Globus pallidus (tissue), 1 donor: ENCODE data around the gene PTOV1.

ENCODE experiments used
- DNase-seq: peaks from one replicate; pipeline ENCODE4 v3.0.0-alpha.2; 2015; ENCODE audit warnings: low spot score

PTOV1 gene

DNA sequence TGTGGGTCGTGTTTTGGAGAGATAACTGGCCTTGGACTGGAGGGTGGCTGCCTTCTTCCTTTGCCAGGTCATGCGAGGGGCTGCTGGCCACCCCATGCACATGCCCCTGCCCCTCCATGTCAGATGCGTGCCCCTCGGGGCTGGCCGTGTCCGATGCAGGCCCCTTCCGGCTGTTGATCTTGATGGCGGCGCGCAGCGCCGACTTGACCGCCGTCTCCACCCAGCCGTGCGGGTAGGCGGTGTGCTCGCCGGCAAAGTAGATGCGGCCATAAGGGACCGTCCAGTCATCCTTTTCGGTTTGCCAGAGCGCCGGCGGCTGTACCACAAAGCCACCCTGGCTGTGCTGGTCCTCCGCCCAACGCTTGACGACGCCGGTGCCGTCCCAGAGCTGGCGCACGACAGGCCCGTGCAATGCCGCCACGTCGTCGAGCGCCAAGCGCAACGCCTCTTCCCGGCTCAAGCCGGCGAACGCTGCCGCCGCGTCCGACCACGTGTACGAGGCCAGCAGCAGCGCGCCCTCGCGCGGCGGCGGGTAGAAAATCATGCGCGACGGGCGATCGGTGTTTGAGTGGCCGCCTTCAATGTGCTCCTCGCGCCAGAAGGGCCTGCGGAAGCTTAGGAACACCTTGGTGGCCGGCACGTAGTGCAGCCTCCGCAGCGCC lies 38.9 kb downstream of the PTOV1 start:
- DNase-seq: peak; percentile 46

DNA sequence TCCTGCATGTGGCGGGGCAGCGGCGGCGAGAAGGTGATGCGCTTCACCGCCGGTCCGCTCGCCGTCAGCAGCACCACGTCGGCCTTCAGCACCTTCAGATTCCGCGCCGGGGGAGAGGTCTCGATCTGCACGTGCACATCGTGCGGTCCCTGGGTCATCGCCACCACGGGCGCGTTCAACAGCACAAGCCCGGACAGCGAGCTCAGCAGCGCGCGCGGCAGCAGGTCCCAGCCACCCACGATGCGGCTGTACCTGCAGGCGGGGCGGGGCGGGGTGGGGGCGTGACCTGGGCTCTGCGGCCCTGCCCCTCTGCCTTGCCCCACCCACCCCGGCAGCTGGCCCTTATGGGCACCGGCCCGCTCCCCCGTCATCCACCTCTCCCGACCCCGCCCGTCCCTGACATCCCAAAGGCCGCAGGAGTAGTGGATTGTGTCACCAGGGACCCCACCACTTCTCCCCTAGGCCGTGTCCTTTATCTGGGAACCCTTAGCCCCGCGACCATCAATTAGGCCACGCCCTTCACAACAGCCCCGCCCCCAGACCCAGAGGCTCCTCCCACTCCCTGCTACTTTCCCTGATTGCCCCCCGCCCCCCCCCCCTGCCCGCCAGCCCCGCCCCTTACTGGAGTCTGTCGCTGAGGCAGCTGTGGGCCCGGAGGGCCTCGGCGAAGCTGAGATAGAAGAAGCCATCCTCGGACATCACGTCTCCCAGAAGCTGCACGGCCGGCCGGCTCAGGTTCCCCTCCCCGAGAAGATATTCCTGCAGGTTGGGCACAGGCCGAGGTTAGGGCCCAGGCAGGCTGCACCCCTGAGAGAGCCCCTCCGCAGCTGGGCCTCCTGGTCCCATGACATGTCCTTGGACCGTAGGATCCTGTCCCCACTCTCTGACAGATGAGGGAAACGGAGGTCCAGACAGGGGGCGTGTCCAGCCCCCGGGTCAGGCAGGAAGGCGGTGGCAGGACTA lies 39.7 kb downstream of the PTOV1 start:
- DNase-seq: no peak

DNA sequence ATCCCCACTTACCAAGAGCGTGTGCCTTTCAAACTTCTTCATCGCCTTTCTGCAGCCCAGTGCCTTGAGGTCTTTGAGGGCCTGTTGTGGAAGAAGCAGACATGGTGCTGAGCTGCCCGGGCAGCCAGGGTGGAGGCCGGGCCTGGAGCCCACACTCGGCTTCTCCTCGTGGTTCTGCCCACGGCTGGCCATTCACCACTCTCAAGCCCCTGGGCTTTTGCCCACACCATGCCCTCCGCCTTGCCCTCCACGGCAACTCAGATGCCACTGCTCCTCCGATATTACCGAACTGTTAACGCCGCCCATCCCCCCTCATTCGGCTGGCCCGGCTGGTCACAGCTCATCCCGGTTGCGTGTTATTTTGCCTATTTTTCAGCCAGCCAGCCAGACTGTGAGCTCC lies 40.4 kb downstream of the PTOV1 start:
- no peak for DNase-seq

DNA sequence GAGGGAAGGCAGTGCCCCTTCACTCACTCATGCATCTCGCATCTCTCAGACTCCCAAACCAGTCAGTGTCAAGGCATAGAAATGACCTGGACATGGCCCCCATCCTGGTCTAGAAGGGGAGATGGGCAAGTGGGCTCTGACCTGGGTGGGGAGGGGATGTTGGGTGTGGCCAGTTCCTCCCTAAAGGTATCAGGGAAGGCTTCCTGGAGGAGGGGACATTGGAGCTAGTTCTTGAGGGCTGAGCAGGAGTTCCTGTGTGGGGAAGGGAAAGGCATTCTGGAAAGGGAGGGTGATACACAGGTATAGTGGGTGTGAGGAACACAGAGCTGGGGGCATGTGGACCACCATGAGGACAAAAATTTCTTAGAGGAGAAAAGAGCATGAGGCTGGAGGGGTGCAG lies 41.8 kb downstream of the PTOV1 start:
- no peak for DNase-seq

DNA sequence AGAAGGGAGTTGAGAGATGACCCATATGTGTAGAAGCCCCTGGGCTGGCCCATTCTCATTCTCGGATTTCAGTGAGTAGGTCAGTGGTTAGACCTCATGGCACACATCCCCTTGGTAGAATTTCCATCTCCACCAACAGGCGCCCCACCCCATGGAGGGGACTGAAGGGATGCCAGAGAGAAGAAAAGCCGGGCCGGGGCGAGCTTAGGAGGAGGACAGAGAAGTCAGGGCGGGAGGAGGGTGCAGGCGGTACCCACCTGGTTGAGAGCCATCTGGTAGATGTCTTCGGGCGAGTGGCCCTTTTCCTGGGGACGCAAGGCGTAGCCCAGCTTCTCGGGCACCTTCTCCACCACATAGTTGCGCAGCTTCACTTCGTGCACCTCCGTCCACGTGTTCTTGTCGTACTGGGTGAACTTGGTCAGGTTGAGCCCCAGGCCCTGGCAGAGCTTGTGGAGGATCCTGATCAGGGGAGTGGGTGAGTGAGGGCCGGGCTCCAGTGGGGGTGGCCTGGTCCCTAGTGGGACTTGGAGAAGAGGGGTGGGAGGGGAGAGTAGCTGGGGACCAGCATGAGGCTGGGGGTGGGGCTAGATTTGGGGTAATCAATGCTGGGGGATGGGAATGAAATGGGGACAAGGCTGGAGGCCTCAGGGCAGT lies 43.2 kb downstream of the PTOV1 start:
- no peak for DNase-seq

DNA sequence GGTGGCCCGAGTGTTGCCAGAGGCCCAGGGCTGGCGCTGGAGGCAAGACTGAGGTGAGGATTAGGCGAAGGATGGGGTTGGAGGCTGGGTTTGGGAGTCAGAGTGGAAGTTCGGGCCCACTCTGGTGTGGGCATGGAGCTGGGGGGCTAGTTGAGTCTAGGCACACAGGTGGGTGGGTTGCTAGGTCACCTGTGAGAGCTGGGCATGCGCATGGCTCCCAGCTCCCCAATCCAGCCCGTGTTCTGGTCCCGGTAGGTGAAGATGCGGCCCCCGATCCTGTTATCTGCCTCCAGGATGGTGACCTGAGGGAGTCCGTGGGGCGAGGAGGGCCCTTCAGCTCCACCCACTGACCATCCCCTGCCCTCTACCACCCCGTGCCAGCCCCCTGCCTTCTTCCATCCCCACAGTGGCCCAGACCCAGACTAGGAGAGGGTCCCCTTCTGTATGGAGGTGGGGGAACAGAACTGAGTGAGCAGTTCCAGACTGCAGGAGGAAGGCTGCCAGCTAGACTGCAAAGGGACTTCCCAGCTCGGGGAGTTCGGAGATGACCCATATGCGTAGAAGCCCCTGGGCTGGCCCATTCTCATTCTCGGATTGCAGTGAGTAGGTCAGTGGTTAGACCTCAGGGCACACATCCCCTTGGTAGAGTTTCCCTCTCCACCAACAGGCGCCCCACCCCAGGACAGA lies 44.1 kb downstream of the PTOV1 start:
- no peak for DNase-seq

DNA sequence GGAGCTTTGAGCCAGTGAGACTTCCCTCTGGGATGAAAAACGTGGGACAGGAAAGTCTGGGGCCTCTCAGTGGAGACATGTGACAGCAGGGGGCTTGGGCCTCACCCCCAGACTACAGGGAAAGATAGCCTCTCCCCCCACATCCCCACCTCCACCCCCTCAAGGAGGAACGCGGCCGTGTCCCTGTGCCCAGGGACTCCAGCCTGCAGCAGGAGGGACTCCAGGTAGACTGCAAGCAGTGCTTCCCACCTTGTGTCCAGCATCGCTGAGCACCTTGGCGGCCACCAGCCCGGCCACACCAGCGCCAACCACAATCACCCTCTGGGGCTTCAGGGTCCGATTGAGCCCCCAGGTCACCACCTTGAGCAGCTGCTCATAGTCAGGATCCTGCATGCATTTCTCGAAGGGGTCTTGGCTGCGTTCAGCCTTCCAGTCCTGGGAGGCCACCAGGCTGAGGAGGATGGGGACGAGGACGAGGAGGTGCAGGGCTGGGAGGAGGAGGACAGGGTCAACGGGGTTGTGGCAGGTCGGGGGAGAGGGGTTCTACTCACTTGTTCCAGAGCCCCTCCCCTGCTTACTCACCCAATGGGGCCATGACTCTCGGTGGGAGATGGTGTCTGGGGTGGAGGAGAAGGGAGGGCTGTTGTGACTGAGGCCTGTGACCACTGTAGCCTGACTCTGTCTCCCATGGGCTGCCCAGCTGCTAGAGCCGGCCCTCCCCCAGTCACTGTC lies 44.8 kb downstream of the PTOV1 start:
- DNase-seq: no peak

DNA sequence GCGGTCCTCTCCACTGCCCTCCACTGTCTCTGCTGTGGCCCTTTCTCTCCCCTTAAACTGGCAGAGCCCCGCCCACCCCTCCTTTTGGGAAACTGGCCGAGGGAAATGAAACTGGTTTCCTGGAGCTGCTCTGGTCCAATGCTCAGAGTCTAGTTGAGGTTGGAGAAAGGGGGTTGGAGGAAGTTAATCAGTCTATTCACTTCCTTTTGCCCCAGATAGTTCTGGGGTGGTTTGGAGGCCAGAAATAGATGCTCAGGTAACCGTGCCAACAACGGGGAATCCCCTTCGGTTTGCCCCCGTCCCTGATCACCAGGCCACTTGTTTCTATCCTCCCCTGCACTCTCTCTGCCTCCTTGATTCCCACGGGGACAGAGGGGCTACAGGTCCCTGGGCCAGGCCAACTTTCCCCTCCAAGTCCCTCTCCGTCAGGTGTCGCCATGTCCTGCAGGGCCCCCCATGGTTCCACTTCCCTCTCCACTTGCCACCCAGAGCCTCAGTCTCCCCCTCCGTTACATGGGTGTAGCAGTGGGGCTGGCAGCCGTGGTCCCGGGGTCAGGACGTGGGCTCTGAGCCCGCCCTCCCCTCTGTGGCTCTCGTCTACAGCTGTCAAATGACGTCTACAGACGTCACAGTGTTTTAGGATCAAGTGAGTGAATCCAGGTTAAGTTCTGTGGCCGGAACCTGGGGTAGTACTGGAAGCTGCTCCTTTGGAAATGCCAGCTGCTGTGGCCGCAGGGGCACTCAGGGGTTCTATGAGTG lies 46.1 kb downstream of the PTOV1 start, which contains the start of gene IL4I1:
Gene IL4I1, minus strand, starts transcription at position 25 of the 759 bp plus-strand sequence. CDS start 727 bp downstream, outside the sequence.
- peak; percentile 51 for DNase-seq

DNA sequence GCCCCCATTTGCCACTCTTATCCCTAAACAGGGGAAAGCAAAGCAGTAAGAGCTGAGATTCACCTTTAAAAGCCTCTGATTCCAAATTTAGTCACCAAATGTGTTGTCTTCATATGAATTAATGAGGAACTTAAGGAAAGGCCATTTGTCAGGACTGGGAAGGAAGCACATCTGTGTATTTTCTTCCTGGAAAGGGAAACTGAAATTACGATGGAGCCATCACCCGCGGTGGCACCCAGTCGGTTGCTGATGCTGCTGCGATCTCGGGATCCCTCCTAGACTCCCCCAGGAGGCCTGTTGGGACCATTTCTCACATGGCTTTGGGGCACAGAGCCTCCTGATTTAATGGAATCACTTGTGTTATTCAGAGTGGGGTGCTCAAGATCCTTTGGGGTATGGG lies 53.2 kb downstream of the PTOV1 start:
- DNase-seq: no peak

DNA sequence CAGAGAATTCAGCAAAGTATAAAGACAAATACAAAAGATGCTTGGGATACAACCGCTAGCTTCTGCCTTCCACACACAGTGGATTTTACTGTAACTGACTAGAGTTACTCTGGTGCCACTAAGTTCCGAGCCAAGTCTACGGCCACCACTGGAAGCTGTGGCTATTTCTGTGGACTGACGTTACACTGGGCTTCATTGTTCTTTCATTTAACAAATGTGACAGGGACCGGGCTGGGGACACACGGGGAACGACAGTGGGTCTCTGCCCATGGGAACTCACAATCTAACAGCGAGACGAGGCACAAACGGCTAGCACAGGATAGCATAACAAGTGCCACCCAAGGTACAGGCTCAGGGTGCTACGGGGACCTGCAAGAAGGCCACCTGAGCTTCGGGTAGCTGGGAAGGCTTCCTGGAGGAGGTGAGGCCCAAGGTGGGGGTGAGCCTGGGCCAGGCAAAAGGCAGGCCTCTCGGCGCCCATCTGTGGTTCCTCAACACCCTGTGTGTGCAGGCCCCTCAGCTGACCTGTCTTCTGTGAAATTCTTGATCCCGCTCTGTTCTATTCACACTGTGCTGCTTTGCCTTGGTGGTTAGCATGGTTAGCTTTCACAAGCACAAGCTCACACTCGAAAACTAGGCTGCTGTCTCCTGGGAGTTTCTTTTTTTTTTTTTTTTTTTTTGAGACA lies 56.1 kb downstream of the PTOV1 start:
- peak; percentile 80 for DNase-seq

DNA sequence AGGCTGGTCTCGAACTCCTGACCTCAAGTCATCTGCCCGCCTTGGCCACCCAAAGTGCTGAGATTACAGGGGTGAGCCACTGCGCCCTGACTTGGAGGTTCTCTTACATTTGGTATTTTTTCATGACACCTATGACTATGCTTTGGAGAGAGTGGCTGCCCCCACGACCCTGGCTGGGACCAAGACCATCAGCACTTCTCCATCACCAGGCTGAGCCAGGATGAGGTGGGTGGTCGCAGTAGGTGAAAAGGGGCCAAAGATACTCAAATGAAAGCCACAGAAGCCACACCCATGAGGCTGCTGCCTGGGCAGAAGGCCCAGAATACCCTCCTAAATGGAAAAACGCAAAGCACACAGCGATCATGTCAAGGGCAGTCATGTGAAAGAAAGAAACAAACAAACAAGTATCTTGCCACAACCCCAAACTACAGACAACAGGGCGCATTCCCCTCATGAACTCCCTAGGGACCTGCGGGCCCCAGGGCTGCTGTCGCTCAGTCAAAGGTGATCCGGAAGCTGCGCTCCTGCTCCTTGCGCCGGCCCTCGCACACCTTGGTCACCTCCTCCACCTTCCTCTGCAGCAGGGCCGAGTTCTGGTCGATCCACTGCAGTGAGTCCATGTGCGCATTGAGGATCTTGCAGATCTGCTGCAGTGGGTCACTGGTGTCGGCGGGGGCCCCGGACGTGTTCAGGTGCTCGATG lies 56.9 kb downstream of the PTOV1 start:
- DNase-seq: no peak

DNA sequence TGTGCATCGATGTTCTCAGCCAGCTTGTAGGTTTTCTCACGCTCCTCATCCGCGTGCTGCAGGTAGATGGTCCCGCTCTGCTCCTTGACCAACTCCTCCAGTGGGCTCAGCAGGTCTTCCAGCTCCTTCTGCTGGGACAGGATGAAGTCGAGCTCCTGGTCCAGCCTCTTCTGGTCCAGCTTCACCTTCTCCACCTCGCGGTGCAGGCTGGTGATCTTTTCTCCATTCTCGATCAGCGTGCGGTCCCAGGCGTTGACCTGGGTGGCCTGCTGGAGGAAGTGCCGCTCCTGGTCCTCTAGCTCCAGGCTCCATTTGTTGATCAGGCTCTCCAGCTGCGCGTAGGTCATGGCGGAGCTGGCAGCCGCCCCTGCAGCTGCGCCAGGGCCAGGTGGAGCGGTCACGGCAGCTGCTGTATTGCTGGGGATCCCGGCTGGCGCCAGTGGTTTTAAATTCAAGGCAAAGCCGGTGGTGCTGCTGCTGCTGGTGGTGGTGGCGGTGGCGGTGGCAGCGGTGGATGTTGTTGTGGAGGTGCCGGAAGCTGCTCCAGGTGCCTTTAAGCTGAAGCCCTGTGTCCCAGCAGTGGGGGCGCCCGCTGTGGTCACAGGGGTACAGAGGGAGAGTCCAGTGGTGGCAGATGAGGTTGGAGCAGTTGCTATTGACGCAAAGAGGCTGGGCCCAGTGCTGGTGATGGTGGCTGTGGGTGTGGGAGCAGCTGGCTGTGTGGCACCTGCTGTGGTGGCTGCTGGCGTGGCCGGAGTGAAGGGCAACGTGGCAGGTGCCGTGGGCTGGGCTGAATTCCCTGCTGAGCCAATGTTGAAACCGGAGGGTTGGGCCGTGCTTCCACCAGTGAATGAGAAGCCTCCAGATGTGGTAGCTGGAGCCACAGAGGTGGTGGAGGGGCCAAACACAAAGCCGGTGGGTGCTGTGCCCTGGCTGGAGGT lies 57.8 kb downstream of the PTOV1 start:
- no peak for DNase-seq

DNA sequence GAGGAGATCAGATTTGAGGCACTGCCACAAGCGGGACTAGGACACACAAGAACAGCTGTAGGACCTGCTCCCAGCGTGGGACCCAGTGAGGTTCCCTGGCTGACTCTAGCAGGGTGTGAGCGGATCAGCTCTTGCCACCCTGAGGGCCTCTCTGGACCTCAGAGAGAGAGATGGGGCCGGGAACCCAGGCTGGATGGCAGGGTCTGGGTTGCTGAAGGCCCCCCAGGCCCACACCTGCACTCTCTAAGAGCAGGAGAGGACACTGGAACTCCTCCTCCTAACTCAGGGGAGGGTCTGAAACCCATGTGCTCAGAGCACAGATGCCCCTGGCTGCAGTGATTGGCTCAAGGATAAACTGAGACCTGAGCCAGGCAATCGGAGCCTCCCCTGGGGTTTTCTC lies 59.2 kb downstream of the PTOV1 start:
- no peak for DNase-seq
